Fibroblast of lung (primary cell): ENCODE measurements around the gene PRCC. TPM values are rescaled to one million over a fixed set of nuclear protein-coding genes. Genes with fewer than 3 reads are reported as not detected.

ENCODE experiments used
- DNase-seq, 2 donors: peaks; one replicate each; pipeline versions ENCODE4 v3.0.0 to v3.0.0-alpha.2; 2010; ENCODE audit warnings: low read depth in 2 of 2
- H2AFZ ChIP-seq: 2 replicates; pipeline ENCODE4 v1.5.1; 2012; ENCODE audit warnings: low read length, control low read depth, inconsistent platforms
- H3K27ac ChIP-seq: 2 replicates; pipeline ENCODE4 v1.5.1; 2011; ENCODE audit warnings: low read length, control low read depth; ENCODE audit not compliant: insufficient read depth
- H3K27me3 ChIP-seq: 2 replicates; pipeline ENCODE4 v1.5.1; 2011; ENCODE audit warnings: mild to moderate bottlenecking, low read length; ENCODE audit not compliant: control insufficient read depth, insufficient read depth
- H3K36me3 ChIP-seq: 2 replicates; pipeline ENCODE4 v1.5.1; 2011; ENCODE audit warnings: low read length; ENCODE audit not compliant: control insufficient read depth, insufficient read depth
- H3K4me1 ChIP-seq: 2 replicates; pipeline ENCODE4 v1.5.1; 2011; ENCODE audit warnings: low read length; ENCODE audit not compliant: control insufficient read depth, insufficient read depth; ENCODE audit errors: extremely low read depth
- H3K4me2 ChIP-seq: 2 replicates; pipeline ENCODE4 v1.5.1; 2011; ENCODE audit warnings: low read length, control low read depth; ENCODE audit not compliant: insufficient read depth; ENCODE audit errors: extremely low read depth
- H3K4me3 ChIP-seq, 4 experiments: fragments of 200-600 bp in 1 of 4; sonication (generic) in 1 of 4; replicated peaks in 1 of 4; 2 replicates each; pipeline ENCODE4 v1.5.1; 2011 to 2016; ENCODE audit warnings: low read length in 4 of 4, low read depth in 3 of 4, mild to moderate bottlenecking in 3 of 4, control low read depth in 2 of 4, inconsistent platforms in 1 of 4, mixed read lengths in 1 of 4; ENCODE audit not compliant: insufficient read depth in 1 of 4; ENCODE audit errors: control extremely low read depth in 1 of 4
- H3K79me2 ChIP-seq: 2 replicates; pipeline ENCODE4 v1.5.1; 2012; ENCODE audit warnings: mild to moderate bottlenecking, low read length, inconsistent platforms; ENCODE audit not compliant: control insufficient read depth, insufficient read depth
- H3K9ac ChIP-seq: 2 replicates; pipeline ENCODE4 v1.5.1; 2011; ENCODE audit warnings: mild to moderate bottlenecking, low read length, control low read depth; ENCODE audit not compliant: insufficient read depth
- H3K9me3 ChIP-seq: 2 replicates; pipeline ENCODE4 v1.5.1; 2012; ENCODE audit warnings: low read depth, low read length; ENCODE audit not compliant: control insufficient read depth, insufficient read depth
- H4K20me1 ChIP-seq: 2 replicates; pipeline ENCODE4 v1.5.1; 2011; ENCODE audit warnings: low read length; ENCODE audit not compliant: control insufficient read depth, insufficient read depth; ENCODE audit errors: extremely low read depth
- CTCF ChIP-seq, 2 donors: IDR thresholded peaks in 1 of 2; conservative IDR thresholded peaks in 1 of 2; 1 replicate in 1 of 2; 2 replicates in 1 of 2; pipeline ENCODE4 v1.5.1; 2011 to 2012; ENCODE audit warnings: low read length in 2 of 2, control low read depth in 1 of 2, inconsistent platforms in 1 of 2, low read depth in 1 of 2, mild to moderate bottlenecking in 1 of 2
- EZH2 ChIP-seq: IDR thresholded peaks from 2 replicates; pipeline ENCODE4 v1.5.1; 2012; ENCODE audit warnings: low read length, control low read depth, mild to moderate bottlenecking; ENCODE audit errors: missing control alignments
- polyA plus RNA-seq, 2 donors: library from polyadenylated mRNA; depleted of rRNA in 1 of 2; stranded (reverse) in 1 of 2; unstranded in 1 of 2; fragments of >200 nt; gene quantifications; 2 replicates each; pipeline ENCODE4 v1.2.1, GENCODE V29; 2011 to 2012; ENCODE audit warnings: missing spikeins in 1 of 2
- total RNA-seq: library from RNA; depleted of rRNA; stranded (reverse); fragments of >200 nt; gene quantifications from 2 replicates; pipeline ENCODE4 v1.2.1, GENCODE V29; 2014

PRCC gene
- total and polyA plus RNA-seq, 2 donors (not counting 1 experiment from before 2014, with no cell fraction given) = 13.2 to 52.0 TPM

GRCh38 chr1:156848461-156849150 lies 81.3 kb downstream of the PRCC start:
- H2AFZ ChIP-seq = no peak overlapping the region
- H3K27ac ChIP-seq = no peak overlapping the region
- H3K4me2 ChIP-seq = no peak overlapping the region
- H3K9ac ChIP-seq = no peak overlapping the region
- peaks cover 57% of the 10 kb centered on the region for H3K27me3 ChIP-seq
- H3K4me3 ChIP-seq = no peak overlapping the region
- H3K9me3 ChIP-seq = no peaks in the 10 kb centered on the region
- H3K36me3 ChIP-seq = no peaks in the 10 kb centered on the region
- no peaks in the 10 kb centered on the region for H4K20me1 ChIP-seq
- peaks cover 3% of the 10 kb centered on the region for H3K4me1 ChIP-seq
- H3K79me2 ChIP-seq = no peaks in the 10 kb centered on the region
- peak in 1 of 2 donors; percentile 49 for DNase-seq
- TF ChIP-seq CTCF (conservative IDR thresholded peaks at IDR 0.05 in 1 of 2, IDR thresholded peaks at IDR 0.05 in 1 of 2; ENCODE audit: low read depth in 1 of 2, low read length in 2 of 2) = no peak

- no peak for DNase-seq
Observed at GRCh38 chr1:156849151-156849496, 81.8 kb downstream of the PRCC start.

More at GRCh38 chr1:156849151-156849496, 81.8 kb downstream of the PRCC start:
- peak; percentile 43 for TF ChIP-seq EZH2
- TF ChIP-seq CTCF (conservative IDR thresholded peaks at IDR 0.05 in 1 of 2, IDR thresholded peaks at IDR 0.05 in 1 of 2; ENCODE audit: low read depth in 1 of 2, low read length in 2 of 2) = no peak
- Histone ChIP-seq H3K27me3 (peaks cover 55% of the 10 kb centered on the region), H3K4me1 (peaks cover 3% of the 10 kb centered on the region), H3K27ac (no peak overlapping the region), H3K9me3 (no peaks in the 10 kb centered on the region), H3K36me3 (no peaks in the 10 kb centered on the region), H3K9ac (no peak overlapping the region), H3K79me2 (no peaks in the 10 kb centered on the region), H3K4me2 (no peak overlapping the region), H3K4me3 (no peak overlapping the region), H2AFZ (no peak overlapping the region), H4K20me1 (no peaks in the 10 kb centered on the region)

Other genes starting within 250 kb of the PRCC start
- gene IQGAP3, start 195.0 kb upstream of the PRCC start, total RNA-seq = 1.3 and 16.0 TPM in 2 replicates
- 2.7 and 15.9 TPM in 2 replicates for gene IQGAP3, start 195.0 kb upstream of the PRCC start, polyA plus RNA-seq
- gene TTC24, start 187.8 kb upstream of the PRCC start, total RNA-seq = not detected in 2 replicates
- not detected in 2 replicates for gene TTC24, start 187.8 kb upstream of the PRCC start, polyA plus RNA-seq
- 51.6 and 64.4 TPM in 2 replicates for gene NAXE, start 175.8 kb upstream of the PRCC start, total RNA-seq
- gene NAXE, start 175.8 kb upstream of the PRCC start, polyA plus RNA-seq = 41.6 and 59.5 TPM in 2 replicates
- gene GPATCH4, start 166.1 kb upstream of the PRCC start, total RNA-seq = 11.3 and 12.2 TPM in 2 replicates
- 23.6 and 42.7 TPM in 2 replicates for gene GPATCH4, start 166.1 kb upstream of the PRCC start, polyA plus RNA-seq
- not detected in 2 replicates for gene HAPLN2, start 148.1 kb upstream of the PRCC start, total RNA-seq
- gene HAPLN2, start 148.1 kb upstream of the PRCC start, polyA plus RNA-seq = not detected in 2 replicates
- gene BCAN, start 125.4 kb upstream of the PRCC start, total RNA-seq = under 0.01 TPM in 1 of 2 replicates, not detected in the other
- 0.03 and 0.05 TPM in 2 replicates for gene BCAN, start 125.4 kb upstream of the PRCC start, polyA plus RNA-seq
- gene NES, start 90.1 kb upstream of the PRCC start, total RNA-seq = 44.2 and 87.4 TPM in 2 replicates
- 23.0 and 34.6 TPM in 2 replicates for gene NES, start 90.1 kb upstream of the PRCC start, polyA plus RNA-seq
- gene CRABP2, start 62.0 kb upstream of the PRCC start, total RNA-seq = 33.4 and 70.4 TPM in 2 replicates
- gene CRABP2, start 62.0 kb upstream of the PRCC start, polyA plus RNA-seq = 48.9 and 184 TPM in 2 replicates
- gene METTL25B, start 39.1 kb upstream of the PRCC start, total RNA-seq = 12.6 and 17.3 TPM in 2 replicates
- 5.5 and 6.4 TPM in 2 replicates for gene METTL25B, start 39.1 kb upstream of the PRCC start, polyA plus RNA-seq
- gene ISG20L2, start 38.8 kb upstream of the PRCC start, total RNA-seq = 5.4 and 5.8 TPM in 2 replicates
- gene ISG20L2, start 38.8 kb upstream of the PRCC start, polyA plus RNA-seq = 23.6 and 29.9 TPM in 2 replicates
- gene MRPL24, start 26.4 kb upstream of the PRCC start, total RNA-seq = 39.8 and 58.8 TPM in 2 replicates
- 67.2 and 108 TPM in 2 replicates for gene MRPL24, start 26.4 kb upstream of the PRCC start, polyA plus RNA-seq
- gene HDGF, start 15.9 kb upstream of the PRCC start, total RNA-seq = 108 and 138 TPM in 2 replicates
- 99.1 and 126 TPM in 2 replicates for gene HDGF, start 15.9 kb upstream of the PRCC start, polyA plus RNA-seq
- gene SH2D2A, start 49.3 kb downstream of the PRCC start, total RNA-seq = not detected in 2 replicates
- gene SH2D2A, start 49.3 kb downstream of the PRCC start, polyA plus RNA-seq = not detected in 2 replicates
- gene INSRR, start 91.6 kb downstream of the PRCC start, total RNA-seq = not detected in 2 replicates
- not detected in 2 replicates for gene INSRR, start 91.6 kb downstream of the PRCC start, polyA plus RNA-seq
- gene NTRK1, start 93.3 kb downstream of the PRCC start, total RNA-seq = not detected in 2 replicates
- gene NTRK1, start 93.3 kb downstream of the PRCC start, polyA plus RNA-seq = not detected in 2 replicates
- 2.3 and 2.6 TPM in 2 replicates for gene PEAR1, start 126.2 kb downstream of the PRCC start, total RNA-seq
- 13.5 and 41.5 TPM in 2 replicates for gene PEAR1, start 126.2 kb downstream of the PRCC start, polyA plus RNA-seq
- gene LRRC71, start 153.1 kb downstream of the PRCC start, total RNA-seq = not detected in 2 replicates
- gene LRRC71, start 153.1 kb downstream of the PRCC start, polyA plus RNA-seq = 0.16 and 1.8 TPM in 2 replicates